ENCODE data around the gene PWWP2A.

Gene PWWP2A

DNA sequence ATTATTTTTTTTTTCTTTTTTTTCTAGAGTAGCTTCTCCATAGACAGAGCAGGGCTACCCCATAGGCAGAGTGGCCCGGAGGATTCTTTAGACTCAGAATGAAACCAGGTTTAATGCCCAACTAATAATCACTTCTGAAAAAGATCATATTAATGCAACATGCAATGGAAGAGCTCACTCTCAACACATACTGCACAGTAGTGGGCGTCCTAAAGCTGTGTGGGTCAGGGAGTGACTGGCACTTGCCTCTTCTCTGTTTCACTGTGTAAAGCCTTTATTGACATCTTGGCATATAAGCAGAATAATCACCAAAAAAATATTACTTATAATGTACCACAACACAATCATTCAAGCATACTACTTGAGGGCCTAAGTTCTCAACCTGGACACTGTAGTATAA lies 11.1 kb downstream of the PWWP2A start:
- H2AFZ ChIP-seq (ENCODE audit: low read length): no peak overlapping the region
- H4K20me1 ChIP-seq (ENCODE audit: insufficient read depth, low read length): no peaks in the 10 kb centered on the region; the same call in 1 of the 2 replicates
- H3K27me3 ChIP-seq (replicated peaks; ENCODE audit: insufficient read depth, low read length): no peaks in the 10 kb centered on the region
- no peak for DNase-seq
- H3K4me1 ChIP-seq (ENCODE audit: low read length): peaks cover 6% of the 10 kb centered on the region; the same call in 1 of the 2 replicates
- H3K9ac ChIP-seq (ENCODE audit: low read length): no peak overlapping the region
- H3K36me3 ChIP-seq (replicated peaks; ENCODE audit: insufficient read depth, low read length): peaks cover 7% of the 10 kb centered on the region; the same call in 1 of the 2 replicates
- H3K9me3 ChIP-seq (replicated peaks; ENCODE audit: insufficient read depth, low read length): no peaks in the 10 kb centered on the region
- peaks cover 2% of the 10 kb centered on the region; the same call in 1 of the 2 replicates for H3F3A ChIP-seq (ENCODE audit: insufficient read depth, low read length)
- H3K79me2 ChIP-seq (ENCODE audit: low read length): peaks cover 46% of the 10 kb centered on the region
- H3K4me3 ChIP-seq (ENCODE audit: low read length): no peak overlapping the region
- H3K9me2 ChIP-seq (replicated peaks; ENCODE audit: insufficient read depth, low read length): no peaks in the 10 kb centered on the region
- TF ChIP-seq EZH2phosphoT487 (IDR thresholded peaks at IDR 0.05; ENCODE audit: low read length) (no peak), EZH2 (optimal IDR thresholded peaks at IDR 0.05; ENCODE audit: low read depth, low read length) (no peak)
- TF ChIP-seq, protein P1, sequence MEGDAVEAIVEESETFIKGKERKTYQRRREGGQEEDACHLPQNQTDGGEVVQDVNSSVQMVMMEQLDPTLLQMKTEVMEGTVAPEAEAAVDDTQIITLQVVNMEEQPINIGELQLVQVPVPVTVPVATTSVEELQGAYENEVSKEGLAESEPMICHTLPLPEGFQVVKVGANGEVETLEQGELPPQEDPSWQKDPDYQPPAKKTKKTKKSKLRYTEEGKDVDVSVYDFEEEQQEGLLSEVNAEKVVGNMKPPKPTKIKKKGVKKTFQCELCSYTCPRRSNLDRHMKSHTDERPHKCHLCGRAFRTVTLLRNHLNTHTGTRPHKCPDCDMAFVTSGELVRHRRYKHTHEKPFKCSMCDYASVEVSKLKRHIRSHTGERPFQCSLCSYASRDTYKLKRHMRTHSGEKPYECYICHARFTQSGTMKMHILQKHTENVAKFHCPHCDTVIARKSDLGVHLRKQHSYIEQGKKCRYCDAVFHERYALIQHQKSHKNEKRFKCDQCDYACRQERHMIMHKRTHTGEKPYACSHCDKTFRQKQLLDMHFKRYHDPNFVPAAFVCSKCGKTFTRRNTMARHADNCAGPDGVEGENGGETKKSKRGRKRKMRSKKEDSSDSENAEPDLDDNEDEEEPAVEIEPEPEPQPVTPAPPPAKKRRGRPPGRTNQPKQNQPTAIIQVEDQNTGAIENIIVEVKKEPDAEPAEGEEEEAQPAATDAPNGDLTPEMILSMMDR (IDR thresholded peaks at IDR 0.05; ENCODE audit: low read length): no peak
- H3K4me2 ChIP-seq (ENCODE audit: low read depth, low read length): no peak overlapping the region
- no peak overlapping the region for H3K27ac ChIP-seq (ENCODE audit: low read length)

DNA sequence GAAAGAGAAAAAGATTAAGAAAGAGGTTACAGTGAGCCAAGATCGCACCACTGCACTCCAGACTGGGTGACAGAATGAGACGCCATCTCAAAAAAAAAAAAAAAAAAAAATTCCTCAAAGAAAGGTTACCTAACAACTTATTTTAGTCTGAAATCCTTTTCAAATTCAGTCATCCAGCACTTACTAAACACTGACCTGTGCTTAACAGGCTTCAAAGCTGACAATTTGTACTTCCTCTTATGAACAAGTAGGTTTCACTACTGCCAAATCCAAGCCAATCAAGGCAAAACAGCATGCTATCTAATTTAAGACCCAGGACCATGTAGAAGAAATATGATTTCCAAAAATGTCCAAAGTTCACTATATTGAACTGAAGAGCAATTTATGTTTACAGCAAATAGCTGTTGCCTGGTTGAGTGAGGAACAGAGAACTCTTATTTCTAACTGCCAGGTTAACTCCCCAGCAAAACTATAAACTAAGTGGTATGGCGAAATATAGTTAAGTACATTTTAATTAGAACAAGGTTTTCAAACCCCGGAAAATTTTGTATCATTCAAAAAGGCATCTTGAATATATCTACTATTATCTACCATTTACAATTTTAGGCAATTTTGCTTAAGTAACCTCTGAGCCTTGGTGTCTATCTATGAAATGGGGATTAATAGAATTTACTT lies 13.4 kb downstream of the PWWP2A start:
- Histone ChIP-seq H3K4me2 (ENCODE audit: low read depth, low read length) (no peak overlapping the region), H3K27me3 (replicated peaks; ENCODE audit: insufficient read depth, low read length) (no peaks in the 10 kb centered on the region), H3K4me3 (ENCODE audit: low read length) (no peak overlapping the region), H3K9me2 (replicated peaks; ENCODE audit: insufficient read depth, low read length) (no peaks in the 10 kb centered on the region), H3K79me2 (ENCODE audit: low read length) (peaks cover 36% of the 10 kb centered on the region), H3K9ac (ENCODE audit: low read length) (no peak overlapping the region), H3K4me1 (ENCODE audit: low read length) (peaks cover 6% of the 10 kb centered on the region; the same call in 1 of the 2 replicates), H3K36me3 (replicated peaks; ENCODE audit: insufficient read depth, low read length) (no peaks in the 10 kb centered on the region), H3F3A (ENCODE audit: insufficient read depth, low read length) (peaks cover 2% of the 10 kb centered on the region; the same call in 1 of the 2 replicates), H3K9me3 (replicated peaks; ENCODE audit: insufficient read depth, low read length) (no peaks in the 10 kb centered on the region), H2AFZ (ENCODE audit: low read length) (no peak overlapping the region), H4K20me1 (ENCODE audit: insufficient read depth, low read length) (no peaks in the 10 kb centered on the region; the same call in 1 of the 2 replicates), H3K27ac (ENCODE audit: low read length) (no peak overlapping the region)
- no peak for TF ChIP-seq EZH2phosphoT487 (IDR thresholded peaks at IDR 0.05; ENCODE audit: low read length)
- no peak for DNase-seq

DNA sequence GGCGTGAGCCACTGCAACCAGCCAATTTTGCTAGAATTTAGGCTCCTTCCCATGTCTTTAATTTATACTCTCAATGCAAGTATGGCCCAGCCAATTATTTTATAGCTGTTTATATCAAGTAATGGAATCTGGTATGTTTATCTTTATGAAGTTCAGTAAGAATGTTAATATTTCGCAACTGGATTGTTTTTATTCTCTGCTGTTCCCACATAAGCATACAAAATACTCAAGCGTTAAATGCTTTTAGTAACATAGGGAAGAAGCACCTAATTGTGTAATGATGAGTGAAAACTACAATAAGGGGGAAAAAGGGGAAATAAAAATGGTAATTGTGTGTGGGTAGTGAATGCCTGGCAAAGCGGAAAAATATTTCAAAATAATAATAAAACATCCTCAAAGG lies 21.3 kb downstream of the PWWP2A start:
- no peak overlapping the region for H3K27ac ChIP-seq (ENCODE audit: low read length)
- DNase-seq: no peak
- no peak overlapping the region for H2AFZ ChIP-seq (ENCODE audit: low read length)
- peaks cover 14% of the 10 kb centered on the region for H3K4me1 ChIP-seq (ENCODE audit: low read length)
- TF ChIP-seq EZH2phosphoT487 (IDR thresholded peaks at IDR 0.05; ENCODE audit: low read length): no peak
- 0 out of 2 replicates have a peak, but pooled peaks cover 13% of the 10 kb centered on the region for H3K79me2 ChIP-seq (ENCODE audit: low read length)
- peaks cover 6% of the 10 kb centered on the region; the same call in 1 of the 2 replicates for H3F3A ChIP-seq (ENCODE audit: insufficient read depth, low read length)
- H3K4me3 ChIP-seq (ENCODE audit: low read length): no peak overlapping the region
- no peaks in the 10 kb centered on the region for H4K20me1 ChIP-seq (ENCODE audit: insufficient read depth, low read length)
- no peaks in the 10 kb centered on the region for H3K9me3 ChIP-seq (replicated peaks; ENCODE audit: insufficient read depth, low read length)
- H3K9me2 ChIP-seq (replicated peaks; ENCODE audit: insufficient read depth, low read length): no peaks in the 10 kb centered on the region
- H3K27me3 ChIP-seq (replicated peaks; ENCODE audit: insufficient read depth, low read length): no peaks in the 10 kb centered on the region
- no peak overlapping the region for H3K9ac ChIP-seq (ENCODE audit: low read length)
- no peak overlapping the region for H3K4me2 ChIP-seq (ENCODE audit: low read depth, low read length)
- H3K36me3 ChIP-seq (replicated peaks; ENCODE audit: insufficient read depth, low read length): peaks cover under 1% of the 10 kb centered on the region; the same call in 1 of the 2 replicates

DNA sequence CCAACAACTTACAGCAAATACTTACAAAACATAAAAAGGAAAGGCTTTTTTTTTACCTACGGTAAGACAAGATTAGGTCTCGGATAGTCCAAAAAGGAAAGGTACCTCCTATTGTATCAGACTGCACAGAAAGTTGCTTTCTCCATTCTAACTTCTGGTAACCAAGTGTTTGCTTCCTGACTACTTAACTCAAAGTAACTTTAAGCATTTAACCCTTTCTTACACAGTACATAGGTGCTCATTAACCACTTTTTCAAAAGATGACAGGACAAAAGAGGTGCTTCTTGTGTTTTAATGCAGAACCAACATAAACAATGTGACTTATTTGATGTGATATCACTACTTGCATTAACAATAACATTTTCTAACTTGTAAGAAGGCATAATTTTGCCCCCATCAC lies 23.1 kb downstream of the PWWP2A start:
- Histone ChIP-seq H3F3A (ENCODE audit: insufficient read depth, low read length) (peaks cover 6% of the 10 kb centered on the region; the same call in 1 of the 2 replicates), H3K4me3 (ENCODE audit: low read length) (no peak overlapping the region), H3K4me1 (ENCODE audit: low read length) (peaks cover 19% of the 10 kb centered on the region), H3K9me2 (replicated peaks; ENCODE audit: insufficient read depth, low read length) (no peaks in the 10 kb centered on the region), H3K9ac (ENCODE audit: low read length) (no peak overlapping the region), H4K20me1 (ENCODE audit: insufficient read depth, low read length) (no peaks in the 10 kb centered on the region), H3K4me2 (ENCODE audit: low read depth, low read length) (no peak overlapping the region), H3K9me3 (replicated peaks; ENCODE audit: insufficient read depth, low read length) (no peaks in the 10 kb centered on the region), H3K79me2 (ENCODE audit: low read length) (0 out of 2 replicates have a peak, but pooled peaks cover 10% of the 10 kb centered on the region), H3K27ac (ENCODE audit: low read length) (no peak overlapping the region), H3K36me3 (replicated peaks; ENCODE audit: insufficient read depth, low read length) (peaks cover 7% of the 10 kb centered on the region; the same call in 1 of the 2 replicates), H2AFZ (ENCODE audit: low read length) (no peak overlapping the region), H3K27me3 (replicated peaks; ENCODE audit: insufficient read depth, low read length) (no peaks in the 10 kb centered on the region)
- DNase-seq: no peak
- TF ChIP-seq EZH2 (optimal IDR thresholded peaks at IDR 0.05; ENCODE audit: low read depth, low read length): no peak

Measured in MM.1S (cell line).